NCI-H2171 (cell line): ENCODE results near the gene WNT1.

ENCODE experiments used
- DNase-seq: peaks from one replicate; lab custom pipeline; 2025; lab: John Stamatoyannopoulos, UW

Gene WNT1

GRCh38 chr12:48961331-48961730, 16.8 kb upstream of the WNT1 start:
- DNase-seq: no peak

GRCh38 chr12:48961801-48962200, 16.3 kb upstream of the WNT1 start:
- no peak for DNase-seq

GRCh38 chr12:48965298-48965838, 12.8 kb upstream of the WNT1 start:
- DNase-seq: no peak

- DNase-seq: no peak
These were observed 11.8 kb upstream of the WNT1 start for GRCh38 chr12:48966177-48966895.

- DNase-seq: no peak
These were observed 10.1 kb upstream of the WNT1 start for GRCh38 chr12:48967991-48968390.

- no peak for DNase-seq
These were observed 9.7 kb upstream of the WNT1 start for GRCh38 chr12:48968467-48968866.

- DNase-seq: no peak
These were observed 8.9 kb upstream of the WNT1 start for GRCh38 chr12:48969160-48969771.

- DNase-seq: no peak
These were observed 8.1 kb upstream of the WNT1 start for GRCh38 chr12:48969833-48970701.

GRCh38 chr12:48970702-48971334, 7.3 kb upstream of the WNT1 start:
- no peak for DNase-seq

GRCh38 chr12:48972213-48972951, 5.7 kb upstream of the WNT1 start:
- no peak for DNase-seq

- DNase-seq: no peak
These were observed 5.1 kb upstream of the WNT1 start for GRCh38 chr12:48972952-48973483.

GRCh38 chr12:48973531-48973930, 4.6 kb upstream of the WNT1 start:
- no peak for DNase-seq

GRCh38 chr12:48973941-48974673, 4.0 kb upstream of the WNT1 start:
- DNase-seq: no peak

- DNase-seq: no peak
These were observed 536 bp upstream of the WNT1 start for GRCh38 chr12:48977290-48978281.

- no peak for DNase-seq
These were observed 849 bp downstream of the WNT1 start for GRCh38 chr12:48978741-48979601.

GRCh38 chr12:48979602-48980388, 1.7 kb downstream of the WNT1 start:
- DNase-seq: no peak

- DNase-seq: no peak
These were observed 2.3 kb downstream of the WNT1 start for GRCh38 chr12:48980389-48980952.
